ENCODE data around the gene CAMTA1. TPM values are rescaled to one million over a fixed set of nuclear protein-coding genes. Genes with fewer than 3 reads are reported as not detected.

The CAMTA1 gene
- total RNA-seq, 1 experiment from 2014 or later = 85.2 TPM

DNA sequence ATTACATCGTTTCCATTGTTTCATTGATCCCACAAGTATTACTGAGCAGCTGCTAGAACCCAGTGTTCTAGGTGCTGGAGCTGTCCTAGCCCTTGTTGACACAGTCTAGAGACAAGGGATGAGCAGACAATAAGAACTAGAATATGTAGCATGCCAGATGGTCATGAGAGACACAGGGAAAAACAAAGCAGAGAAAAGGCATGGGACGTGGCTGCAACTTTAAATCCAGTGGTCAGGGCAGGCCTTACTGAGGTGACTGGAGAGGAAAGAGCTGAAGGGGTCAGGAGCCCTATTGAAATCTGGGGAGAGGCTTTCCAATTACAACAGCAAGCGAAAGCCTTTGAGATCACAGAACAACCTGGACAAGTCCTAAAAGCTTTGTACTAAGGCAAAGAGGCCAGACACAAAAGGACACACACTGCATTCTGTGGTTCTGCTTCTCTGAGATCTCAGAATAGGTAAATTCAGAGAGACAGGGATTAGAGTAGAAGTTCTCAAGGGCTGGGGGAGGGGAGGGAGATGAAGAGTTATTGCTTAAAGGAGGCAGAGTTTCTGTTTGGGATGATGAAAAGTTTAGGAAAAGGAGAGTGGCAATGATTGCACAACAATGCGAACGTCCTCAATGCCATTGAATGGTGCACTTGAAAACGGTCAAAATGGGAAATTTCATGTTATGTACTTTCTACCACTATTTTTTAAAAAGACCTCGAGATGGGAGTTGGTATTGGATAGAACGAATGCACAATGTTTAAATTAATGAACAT lies 518.5 kb downstream of the CAMTA1 start:
- no TSS peak for BruUV-seq (replicated peaks)
- no peak overlapping the region for H3K27ac ChIP-seq (ENCODE audit: low read depth, low read length, poor library complexity, severe bottlenecking)
- no peak overlapping the region for H3K4me3 ChIP-seq (ENCODE audit: low read depth, low read length, poor library complexity, severe bottlenecking)
- intact Hi-C loops (cut with micrococcal nuclease; ENCODE audit: unreplicated experiment) = loop anchor here (10.0 kb wide), 1 partner anchor 241 kb away; no protein-coding TSS in a partner anchor
- POLR2A ChIA-PET (ENCODE audit: low non-redundant PET) = no interaction called here
- CTCF ChIA-PET = no interaction called here
- DNase-seq (ENCODE audit: low spot score) = no peak
- H3K4me1 ChIP-seq (ENCODE audit: insufficient read depth, low read length, poor library complexity, severe bottlenecking) = peaks cover 35% of the 10 kb centered on the region
- H3K36me3 ChIP-seq (ENCODE audit: insufficient read depth, low read length, poor library complexity, severe bottlenecking) = no peaks in the 10 kb centered on the region
- TF ChIP-seq, protein P1, sequence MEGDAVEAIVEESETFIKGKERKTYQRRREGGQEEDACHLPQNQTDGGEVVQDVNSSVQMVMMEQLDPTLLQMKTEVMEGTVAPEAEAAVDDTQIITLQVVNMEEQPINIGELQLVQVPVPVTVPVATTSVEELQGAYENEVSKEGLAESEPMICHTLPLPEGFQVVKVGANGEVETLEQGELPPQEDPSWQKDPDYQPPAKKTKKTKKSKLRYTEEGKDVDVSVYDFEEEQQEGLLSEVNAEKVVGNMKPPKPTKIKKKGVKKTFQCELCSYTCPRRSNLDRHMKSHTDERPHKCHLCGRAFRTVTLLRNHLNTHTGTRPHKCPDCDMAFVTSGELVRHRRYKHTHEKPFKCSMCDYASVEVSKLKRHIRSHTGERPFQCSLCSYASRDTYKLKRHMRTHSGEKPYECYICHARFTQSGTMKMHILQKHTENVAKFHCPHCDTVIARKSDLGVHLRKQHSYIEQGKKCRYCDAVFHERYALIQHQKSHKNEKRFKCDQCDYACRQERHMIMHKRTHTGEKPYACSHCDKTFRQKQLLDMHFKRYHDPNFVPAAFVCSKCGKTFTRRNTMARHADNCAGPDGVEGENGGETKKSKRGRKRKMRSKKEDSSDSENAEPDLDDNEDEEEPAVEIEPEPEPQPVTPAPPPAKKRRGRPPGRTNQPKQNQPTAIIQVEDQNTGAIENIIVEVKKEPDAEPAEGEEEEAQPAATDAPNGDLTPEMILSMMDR (conservative IDR thresholded peaks at IDR 0.05; ENCODE audit: low read depth, low read length) = no peak
- no peak for TF ChIP-seq EZH2 (IDR thresholded peaks at IDR 0.05; ENCODE audit: borderline replicate concordance, low read depth, low read length, poor library complexity, severe bottlenecking)
- peaks cover 7% of the 10 kb centered on the region for H3K9me3 ChIP-seq (ENCODE audit: low read depth, low read length, poor library complexity, severe bottlenecking)
- H3K27me3 ChIP-seq (replicated peaks; ENCODE audit: insufficient read depth, low read depth, low read length, poor library complexity) = no peaks in the 10 kb centered on the region

DNA sequence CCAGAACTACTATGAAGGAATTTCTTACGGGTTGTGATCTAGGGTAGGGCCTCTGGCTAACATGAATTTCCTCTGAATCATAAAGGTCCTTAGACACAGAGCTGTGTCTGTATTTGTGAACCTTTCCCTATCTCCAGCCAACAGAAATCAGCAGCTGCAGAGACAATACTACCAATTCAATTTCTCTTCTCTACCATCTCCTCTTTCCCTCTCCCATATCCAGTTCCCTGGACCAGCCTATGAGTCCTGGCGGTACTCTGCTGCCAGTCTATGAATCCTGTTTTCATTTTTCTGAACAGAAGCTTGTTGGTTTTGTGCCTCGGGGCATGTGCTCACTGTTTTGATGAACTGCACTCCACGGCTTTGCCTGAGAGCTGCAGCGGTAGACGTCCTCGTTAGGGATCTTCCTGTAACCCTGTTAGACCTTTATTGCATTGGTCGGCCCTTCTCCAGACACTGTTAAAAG lies 527.9 kb downstream of the CAMTA1 start:
- Histone ChIP-seq H3K4me3 (ENCODE audit: low read depth, low read length, poor library complexity, severe bottlenecking) (no peak overlapping the region), H3K4me1 (ENCODE audit: insufficient read depth, low read length, poor library complexity, severe bottlenecking) (peaks cover 9% of the 10 kb centered on the region), H3K36me3 (ENCODE audit: insufficient read depth, low read length, poor library complexity, severe bottlenecking) (no peaks in the 10 kb centered on the region), H3K27me3 (replicated peaks; ENCODE audit: insufficient read depth, low read depth, low read length, poor library complexity) (no peaks in the 10 kb centered on the region), H3K9me3 (ENCODE audit: low read depth, low read length, poor library complexity, severe bottlenecking) (peaks cover 8% of the 10 kb centered on the region), H3K27ac (ENCODE audit: low read depth, low read length, poor library complexity, severe bottlenecking) (no peak overlapping the region)
- BruUV-seq (replicated peaks) = no TSS peak
- intact Hi-C loops (cut with micrococcal nuclease; ENCODE audit: unreplicated experiment) = no loop called here
- no peak for DNase-seq (ENCODE audit: low spot score)
- no peak for TF ChIP-seq EZH2 (IDR thresholded peaks at IDR 0.05; ENCODE audit: borderline replicate concordance, low read depth, low read length, poor library complexity, severe bottlenecking)
- TF ChIP-seq, protein P1 (conservative IDR thresholded peaks at IDR 0.05; ENCODE audit: low read depth, low read length) = no peak
- ChIA-PET CTCF (no interaction called here), POLR2A (ENCODE audit: low non-redundant PET) (no interaction called here)

DNA sequence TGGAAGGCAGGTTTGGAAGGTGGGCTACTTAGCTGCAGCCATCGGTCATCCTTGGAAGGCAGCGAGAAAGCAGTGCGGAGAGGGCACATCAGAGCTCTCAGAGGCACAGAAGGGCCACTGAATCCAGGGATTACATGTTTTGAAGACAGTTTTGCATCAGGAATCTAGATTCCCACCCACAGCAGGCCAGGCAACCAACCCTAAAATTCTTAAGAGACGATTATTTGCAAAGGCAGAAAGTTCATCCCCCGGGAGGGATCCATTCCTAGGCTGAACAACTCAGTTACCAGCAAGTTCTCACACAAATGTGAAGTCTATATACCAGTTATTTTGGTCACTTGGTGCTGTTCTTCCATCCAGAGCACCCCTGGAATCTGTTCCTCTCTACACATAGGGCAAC lies 528.6 kb downstream of the CAMTA1 start:
- ChIA-PET POLR2A (ENCODE audit: low non-redundant PET) (no interaction called here), CTCF (no interaction called here)
- TF ChIP-seq EZH2 (IDR thresholded peaks at IDR 0.05; ENCODE audit: borderline replicate concordance, low read depth, low read length, poor library complexity, severe bottlenecking) = no peak
- TF ChIP-seq, protein P1 (conservative IDR thresholded peaks at IDR 0.05; ENCODE audit: low read depth, low read length) = no peak
- intact Hi-C loops (cut with micrococcal nuclease; ENCODE audit: unreplicated experiment) = no loop called here
- Histone ChIP-seq H3K9me3 (ENCODE audit: low read depth, low read length, poor library complexity, severe bottlenecking) (peaks cover under 1% of the 10 kb centered on the region), H3K27me3 (replicated peaks; ENCODE audit: insufficient read depth, low read depth, low read length, poor library complexity) (no peaks in the 10 kb centered on the region), H3K36me3 (ENCODE audit: insufficient read depth, low read length, poor library complexity, severe bottlenecking) (no peaks in the 10 kb centered on the region), H3K4me1 (ENCODE audit: insufficient read depth, low read length, poor library complexity, severe bottlenecking) (peaks cover 9% of the 10 kb centered on the region), H3K27ac (ENCODE audit: low read depth, low read length, poor library complexity, severe bottlenecking) (no peak overlapping the region), H3K4me3 (ENCODE audit: low read depth, low read length, poor library complexity, severe bottlenecking) (no peak overlapping the region)
- no peak for DNase-seq (ENCODE audit: low spot score)
- BruUV-seq (replicated peaks) = no TSS peak

Measured in A673 (cell line).